Small intestine (tissue), 7 donors: Measurements from ENCODE around the gene CLMP. TPM values are rescaled to one million over a fixed set of nuclear protein-coding genes. Genes with fewer than 3 reads are reported as not detected.

Experiments used
- DNase-seq, 2 donors: peaks; one replicate each; pipeline versions ENCODE4 v3.0.0 to v3.0.0-alpha.2; 2013
- FAIRE-seq: peaks from 2 replicates; lab custom pipeline; 2012; peaks lifted over from hg19 to GRCh38; lab: Jason Lieb, UNC
- H3K27ac ChIP-seq, 3 donors: one replicate each; pipeline ENCODE4 v1.5.1; 2013; ENCODE audit warnings: low read length in 2 of 3, mild to moderate bottlenecking in 2 of 3, control low read depth in 1 of 3, inconsistent platforms in 1 of 3, low read depth in 1 of 3, moderate library complexity in 1 of 3
- H3K27me3 ChIP-seq, 3 donors: one replicate each; pipeline ENCODE4 v1.6.1; 2013; ENCODE audit warnings: low read length in 3 of 3, inconsistent platforms in 1 of 3; ENCODE audit not compliant: control insufficient read depth in 3 of 3, insufficient read depth in 3 of 3
- H3K36me3 ChIP-seq, 3 donors: one replicate each; pipeline ENCODE4 v1.6.1; 2013; ENCODE audit warnings: low read length in 3 of 3, inconsistent platforms in 1 of 3, low read depth in 1 of 3, mild to moderate bottlenecking in 1 of 3, moderate library complexity in 1 of 3; ENCODE audit not compliant: control insufficient read depth in 3 of 3, insufficient read depth in 2 of 3
- H3K4me1 ChIP-seq, 3 donors: one replicate each; pipeline ENCODE4 v1.6.1; 2013; ENCODE audit warnings: low read length in 2 of 3, inconsistent platforms in 1 of 3, low read depth in 1 of 3, mild to moderate bottlenecking in 1 of 3, moderate library complexity in 1 of 3; ENCODE audit not compliant: control insufficient read depth in 3 of 3, insufficient read depth in 2 of 3
- H3K4me3 ChIP-seq, 3 donors: one replicate each; pipeline ENCODE4 v1.5.1; 2013; ENCODE audit warnings: low read length in 3 of 3, control low read depth in 1 of 3, inconsistent platforms in 1 of 3, low read depth in 1 of 3, mild to moderate bottlenecking in 1 of 3, moderate library complexity in 1 of 3
- H3K9me3 ChIP-seq, 2 donors: one replicate each; pipeline ENCODE4 v1.6.1; 2013; ENCODE audit warnings: low read depth in 1 of 2, low read length in 1 of 2; ENCODE audit not compliant: control insufficient read depth in 2 of 2, insufficient read depth in 1 of 2
- WGBS, 3 donors: extraction: QIAGEN DNeasy Blood & Tissue Kit; methylation state at CpG; one replicate each; pipeline ENCODE4 v1.1.7; 2013; 5-methylcytosine and 5-hydroxymethylcytosine counted together
- polyA plus RNA-seq, 4 donors: library from polyadenylated mRNA; stranded (reverse) in 3 of 4; unstranded in 1 of 4; fragments of 200-250 nt in 3 of 4; fragments of 120-200 nt in 1 of 4; gene quantifications; one replicate each; pipeline versions ENCODE4 v1.2.1 to v1.2.3, GENCODE V29; 2013
- donor health status: healthy with polysubstance abuse.
- donor health status: control.
- donor health status: control.
- donor health status: Bipolar disorder and iron deficiency.
- donor health status: healthy.

The CLMP gene
- polyA plus RNA-seq, 4 donors = 0.22 to 12.2 (median 5.9) TPM

- DNase-seq (peak; percentile 50 to 61), FAIRE-seq (no peak)
- Histone ChIP-seq H3K4me1 (peaks cover 0 to 2% (median 0%) of the 10 kb centered on the region in 3 donors), H3K27me3 (no peaks in the 10 kb centered on the region), H3K4me3 (no peak overlapping the region), H3K9me3 (no peaks in the 10 kb centered on the region), H3K36me3 (no peaks in the 10 kb centered on the region), H3K27ac (peak overlapping the region in 2 of 3 donors; percentile 3 to 41)
- WGBS, 3 donors = 35 to 46% (median 45%) methylated on average over 10 of the region's 10 CpGs
These were observed 28.9 kb downstream of the CLMP start for GRCh38 chr11:123166071-123166559.

GRCh38 chr11:123164732-123165450, 30.2 kb downstream of the CLMP start:
- Histone ChIP-seq H3K4me1 (peaks cover 0 to 2% (median 0%) of the 10 kb centered on the region in 3 donors), H3K4me3 (no peak overlapping the region), H3K27me3 (no peaks in the 10 kb centered on the region), H3K36me3 (no peaks in the 10 kb centered on the region), H3K9me3 (no peaks in the 10 kb centered on the region), H3K27ac (peak overlapping the region in 1 of 3 donors; percentile 66)
- FAIRE-seq = no peak
- no peak for DNase-seq
- WGBS, 3 donors = 80 to 96% (median 86%) methylated on average over 7 of the region's 7 CpGs

GRCh38 chr11:123163621-123164020, 31.4 kb downstream of the CLMP start:
- Histone ChIP-seq H3K9me3 (no peaks in the 10 kb centered on the region), H3K4me3 (no peak overlapping the region), H3K36me3 (no peaks in the 10 kb centered on the region), H3K4me1 (peaks cover 0 to 2% (median 0%) of the 10 kb centered on the region in 3 donors), H3K27me3 (no peaks in the 10 kb centered on the region), H3K27ac (no peak overlapping the region)
- no peak for FAIRE-seq
- WGBS, 3 donors = 90 to 98% (median 92%) methylated on average over 4 of the region's 4 CpGs
- DNase-seq = no peak

- Histone ChIP-seq H3K4me3 (no peak overlapping the region), H3K4me1 (peaks cover 0 to 2% (median 0%) of the 10 kb centered on the region in 3 donors), H3K27me3 (no peaks in the 10 kb centered on the region), H3K36me3 (no peaks in the 10 kb centered on the region), H3K27ac (no peak overlapping the region), H3K9me3 (no peaks in the 10 kb centered on the region)
- FAIRE-seq (no peak), DNase-seq (no peak)
- 82 to 92% (median 87%) methylated on average over 8 of the region's 8 CpGs for WGBS, 3 donors
These were observed 33.5 kb downstream of the CLMP start for GRCh38 chr11:123161376-123162030.

GRCh38 chr11:123159183-123159857, 35.7 kb downstream of the CLMP start:
- no peak overlapping the region for H3K27ac ChIP-seq

GRCh38 chr11:123158033-123159003, 36.7 kb downstream of the CLMP start:
- no peak for FAIRE-seq
- Histone ChIP-seq H3K4me3 (no peak overlapping the region), H3K27me3 (no peaks in the 10 kb centered on the region), H3K4me1 (no peaks in the 10 kb centered on the region), H3K27ac (no peak overlapping the region), H3K9me3 (no peaks in the 10 kb centered on the region), H3K36me3 (no peaks in the 10 kb centered on the region)
- DNase-seq = no peak
- WGBS, 3 donors = 86 to 90% (median 90%) methylated on average over 11 of the region's 11 CpGs

More at GRCh38 chr11:123159183-123159857, 35.7 kb downstream of the CLMP start:
- 71 to 83% (median 79%) methylated on average over 10 of the region's 10 CpGs for WGBS, 3 donors
- no peaks in the 10 kb centered on the region for H3K4me1 ChIP-seq
- no peak overlapping the region for H3K4me3 ChIP-seq
- H3K9me3 ChIP-seq = no peaks in the 10 kb centered on the region
- FAIRE-seq = no peak
- no peaks in the 10 kb centered on the region for H3K27me3 ChIP-seq
- no peak for DNase-seq
- H3K36me3 ChIP-seq = no peaks in the 10 kb centered on the region

- DNase-seq = no peak
- no peak for FAIRE-seq
- H3K27ac ChIP-seq = no peak overlapping the region
- no peaks in the 10 kb centered on the region for H3K27me3 ChIP-seq
- H3K36me3 ChIP-seq = no peaks in the 10 kb centered on the region
- H3K4me3 ChIP-seq = no peak overlapping the region
- WGBS, 3 donors = 73 to 90% (median 85%) methylated on average over 9 of the region's 9 CpGs
- H3K4me1 ChIP-seq = no peaks in the 10 kb centered on the region
- H3K9me3 ChIP-seq = no peaks in the 10 kb centered on the region
These were observed 42.1 kb downstream of the CLMP start for GRCh38 chr11:123152951-123153350.
